ENCODE data around the gene THADA.

GRCh38 chr2:43210467-43211303, 385.2 kb downstream of the THADA start:
- TF ChIP-seq CTCF (IDR thresholded peaks at IDR 0.05; ENCODE audit: low read depth, low read length, poor library complexity, severe bottlenecking) = no peak
- no peak for TF ChIP-seq EZH2phosphoT487 (IDR thresholded peaks at IDR 0.05; ENCODE audit: borderline replicate concordance, low read length)

All from DOHH2 (cell line).